ENCODE measurements around the gene MRAS. TPM values are rescaled to one million over a fixed set of nuclear protein-coding genes. Genes with fewer than 3 reads are reported as not detected.

MRAS gene
- total RNA-seq, 1 donor from 2014 or later = 17.2 TPM

DNA sequence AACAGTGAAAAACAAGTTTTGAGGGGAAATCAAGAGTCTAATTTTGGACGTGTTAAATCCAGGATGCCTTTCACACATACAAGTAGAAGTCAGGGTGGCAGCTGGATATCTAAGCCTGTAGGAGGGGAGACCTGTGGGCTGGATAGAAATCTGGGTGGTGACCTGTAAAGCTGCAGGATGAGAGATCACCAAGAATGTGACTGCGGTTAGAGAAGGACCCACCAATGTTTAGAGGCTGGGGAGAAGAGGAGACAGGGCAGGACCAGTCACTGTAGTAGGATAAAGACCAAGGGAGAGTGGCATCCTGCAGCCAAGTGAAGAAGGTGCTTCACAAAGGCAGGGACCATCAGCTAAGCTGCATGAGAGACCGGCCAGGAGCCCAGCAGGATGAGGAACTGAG lies 36.2 kb downstream of the MRAS start:
- TF ChIP-seq, protein P1, sequence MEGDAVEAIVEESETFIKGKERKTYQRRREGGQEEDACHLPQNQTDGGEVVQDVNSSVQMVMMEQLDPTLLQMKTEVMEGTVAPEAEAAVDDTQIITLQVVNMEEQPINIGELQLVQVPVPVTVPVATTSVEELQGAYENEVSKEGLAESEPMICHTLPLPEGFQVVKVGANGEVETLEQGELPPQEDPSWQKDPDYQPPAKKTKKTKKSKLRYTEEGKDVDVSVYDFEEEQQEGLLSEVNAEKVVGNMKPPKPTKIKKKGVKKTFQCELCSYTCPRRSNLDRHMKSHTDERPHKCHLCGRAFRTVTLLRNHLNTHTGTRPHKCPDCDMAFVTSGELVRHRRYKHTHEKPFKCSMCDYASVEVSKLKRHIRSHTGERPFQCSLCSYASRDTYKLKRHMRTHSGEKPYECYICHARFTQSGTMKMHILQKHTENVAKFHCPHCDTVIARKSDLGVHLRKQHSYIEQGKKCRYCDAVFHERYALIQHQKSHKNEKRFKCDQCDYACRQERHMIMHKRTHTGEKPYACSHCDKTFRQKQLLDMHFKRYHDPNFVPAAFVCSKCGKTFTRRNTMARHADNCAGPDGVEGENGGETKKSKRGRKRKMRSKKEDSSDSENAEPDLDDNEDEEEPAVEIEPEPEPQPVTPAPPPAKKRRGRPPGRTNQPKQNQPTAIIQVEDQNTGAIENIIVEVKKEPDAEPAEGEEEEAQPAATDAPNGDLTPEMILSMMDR (conservative IDR thresholded peaks at IDR 0.05; ENCODE audit: low read depth, low read length) = no peak
- DNase-seq (ENCODE audit: low read depth) = no peak
- H3K4me3 ChIP-seq (ENCODE audit: low read depth, low read length) = no peak overlapping the region

DNA sequence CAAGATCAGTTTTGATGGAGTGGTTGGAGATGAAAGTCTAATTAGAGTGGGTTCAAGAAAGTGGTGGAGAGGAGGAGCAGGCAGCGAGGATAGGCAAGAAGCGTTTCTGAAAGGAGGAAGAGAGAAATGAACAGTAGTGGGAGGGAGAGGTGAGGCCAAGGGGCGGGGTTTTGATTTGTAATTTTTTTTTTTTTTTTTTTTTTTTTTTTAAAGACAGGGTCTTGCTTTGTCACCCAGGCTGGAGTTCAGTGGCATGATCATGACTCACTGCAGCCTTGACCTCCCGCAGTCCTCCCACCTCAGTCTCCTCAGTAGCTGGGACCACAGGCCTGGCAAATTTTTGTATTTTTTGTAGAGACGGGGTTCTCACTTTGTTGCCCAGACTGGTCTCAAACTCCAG lies 36.6 kb downstream of the MRAS start:
- H3K4me3 ChIP-seq (ENCODE audit: low read depth, low read length) = no peak overlapping the region
- TF ChIP-seq, protein P1 (conservative IDR thresholded peaks at IDR 0.05; ENCODE audit: low read depth, low read length) = no peak
- DNase-seq (ENCODE audit: low read depth) = no peak

DNA sequence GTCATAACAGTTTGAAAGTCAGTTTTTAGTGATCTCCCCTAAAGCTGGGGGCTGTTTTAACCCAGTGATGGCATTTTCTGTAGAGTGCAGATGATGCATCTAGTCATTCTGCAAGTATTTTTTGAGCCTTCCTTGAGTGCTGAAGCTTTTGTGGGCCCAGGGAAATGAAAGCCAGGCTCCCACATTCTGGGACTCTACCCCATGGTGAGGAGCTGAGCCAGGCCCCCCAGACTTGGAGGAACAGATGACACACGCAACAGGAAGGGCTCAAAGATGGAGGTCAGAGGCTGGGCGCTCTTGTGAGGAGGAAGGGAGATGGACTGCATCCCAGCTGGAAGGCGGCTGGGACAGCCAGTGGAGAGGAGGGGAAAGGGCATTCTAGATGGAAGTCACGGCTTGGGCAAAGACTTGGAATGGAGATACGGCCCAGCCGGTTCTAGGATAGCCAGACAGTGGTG lies 40.8 kb downstream of the MRAS start:
- TF ChIP-seq, protein P1 (conservative IDR thresholded peaks at IDR 0.05; ENCODE audit: low read depth, low read length) = no peak
- no peak for DNase-seq (ENCODE audit: low read depth)
- no peak overlapping the region for H3K4me3 ChIP-seq (ENCODE audit: low read depth, low read length)

DNA sequence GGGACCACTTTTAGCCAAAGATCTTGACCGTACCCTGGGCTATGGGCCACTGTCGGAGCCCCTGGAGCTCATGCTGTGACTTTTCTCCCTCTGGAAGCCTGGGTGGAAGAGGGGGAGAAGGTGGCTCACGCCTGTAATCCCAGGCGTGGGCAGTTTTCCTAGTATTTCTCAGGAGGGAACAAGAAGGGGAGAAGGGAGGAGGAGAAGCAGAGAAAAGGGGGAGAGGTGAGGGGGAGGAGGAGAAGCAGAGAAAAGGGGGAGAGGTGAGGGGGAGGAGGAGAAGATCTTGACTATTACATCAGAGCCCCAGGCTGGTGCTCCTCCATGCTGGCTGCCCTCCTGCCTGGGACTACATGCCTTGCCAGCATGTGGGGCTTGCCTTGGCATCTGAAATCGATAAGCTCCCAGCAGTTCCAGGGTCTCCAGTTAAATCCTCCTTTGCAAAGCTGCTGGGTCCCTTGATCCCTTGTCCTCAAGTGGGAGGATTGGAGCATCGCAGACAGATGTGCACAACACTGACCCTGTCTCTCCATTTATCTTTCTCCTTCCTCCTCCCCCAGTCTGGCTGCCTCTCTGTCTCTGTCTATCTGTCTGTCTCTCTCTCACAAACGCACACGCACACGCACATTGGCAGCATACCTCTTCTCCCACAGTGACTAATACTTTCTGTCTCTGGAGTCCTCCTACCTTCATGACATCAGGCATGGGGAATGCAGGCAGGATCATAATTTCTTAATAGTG lies 41.6 kb downstream of the MRAS start:
- TF ChIP-seq, protein P1 (conservative IDR thresholded peaks at IDR 0.05; ENCODE audit: low read depth, low read length) = no peak
- peak; percentile 88 for DNase-seq (ENCODE audit: low read depth)
- H3K4me3 ChIP-seq (ENCODE audit: low read depth, low read length) = no peak overlapping the region

DNA sequence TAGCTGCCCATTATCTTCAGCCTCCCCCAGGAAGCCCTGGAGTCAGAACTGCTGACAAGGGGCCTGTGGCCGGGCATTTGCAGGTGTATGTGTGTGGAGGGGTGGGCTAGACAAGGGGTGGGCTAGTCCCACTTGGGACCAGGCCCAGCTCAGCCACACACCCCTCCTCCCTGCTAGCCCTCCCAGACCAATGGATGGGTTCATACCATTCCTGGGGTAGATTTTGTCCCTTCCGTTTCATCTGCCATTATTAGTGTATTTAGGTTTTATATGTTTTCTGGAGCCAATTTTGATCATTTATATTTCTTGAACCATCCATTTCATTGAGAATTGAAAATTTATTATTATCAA lies 42.2 kb downstream of the MRAS start:
- no peak for DNase-seq (ENCODE audit: low read depth)
- no peak overlapping the region for H3K4me3 ChIP-seq (ENCODE audit: low read depth, low read length)
- TF ChIP-seq, protein P1 (conservative IDR thresholded peaks at IDR 0.05; ENCODE audit: low read depth, low read length) = no peak

DNA sequence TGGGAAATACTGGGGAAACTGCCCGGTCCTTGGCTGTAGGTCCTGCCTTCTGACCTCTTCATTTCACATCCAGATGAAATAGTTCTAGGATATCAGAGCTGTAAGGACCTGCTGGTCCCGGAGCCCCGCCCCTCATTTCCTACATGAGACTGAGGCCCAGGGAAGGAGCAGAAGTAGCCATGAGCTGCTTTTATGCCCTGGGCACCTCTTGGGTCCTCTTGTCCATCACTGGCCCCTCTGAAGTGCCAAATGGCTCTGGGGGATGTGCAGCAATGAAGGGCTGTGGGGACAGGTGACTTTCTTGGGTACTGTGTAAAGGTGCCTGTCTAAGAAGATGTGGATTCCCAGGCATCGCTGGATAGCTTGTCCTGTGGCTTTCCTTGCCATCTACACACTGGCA lies 45.8 kb downstream of the MRAS start:
- no peak overlapping the region for H3K4me3 ChIP-seq (ENCODE audit: low read depth, low read length)
- TF ChIP-seq, protein P1 (conservative IDR thresholded peaks at IDR 0.05; ENCODE audit: low read depth, low read length) = no peak
- DNase-seq (ENCODE audit: low read depth) = no peak

DNA sequence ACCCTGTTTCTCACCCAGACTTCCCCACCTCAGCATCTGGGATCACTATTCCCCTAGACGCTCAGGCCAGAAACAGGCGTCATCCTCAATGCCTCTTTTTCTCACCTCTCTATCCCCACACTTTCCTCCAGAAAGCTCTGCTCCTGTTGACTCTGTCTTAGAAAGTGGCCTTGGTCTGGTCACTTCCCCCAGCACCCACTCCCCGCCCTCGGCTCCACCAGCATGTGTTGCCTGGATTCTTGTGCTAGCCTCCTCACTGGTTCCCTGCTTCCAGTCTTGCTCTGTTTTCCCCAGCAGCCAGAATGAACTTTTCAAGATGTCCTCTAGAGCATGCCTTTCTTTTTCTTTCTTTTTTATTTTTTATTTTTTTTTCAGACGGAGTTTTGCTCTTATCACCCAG lies 46.3 kb downstream of the MRAS start:
- no peak for DNase-seq (ENCODE audit: low read depth)
- TF ChIP-seq, protein P1 (conservative IDR thresholded peaks at IDR 0.05; ENCODE audit: low read depth, low read length) = no peak
- H3K4me3 ChIP-seq (ENCODE audit: low read depth, low read length) = no peak overlapping the region

Measured in epithelial cell of proximal tubule (primary cell).